ENCODE measurements around the gene B3GAT1.

GRCh38 chr11:134414766-134415765, 3.0 kb upstream of the B3GAT1 start:
- TF ChIP-seq EZH2phosphoT487 (IDR thresholded peaks at IDR 0.05; ENCODE audit: insufficient read depth, low read depth) (no peak), EZH2 (IDR thresholded peaks at IDR 0.05; ENCODE audit: insufficient read depth, poor library complexity, severe bottlenecking) (no peak)

Data from GM23248 (cell line).